GM18861 (cell line): ENCODE data around the gene COL20A1.
A peak's percentile ranks its signal among the peaks of the same experiment; 100 is the strongest.

Experiments used
- ATAC-seq: cut with Tn5 transposase; IDR thresholded peaks from one replicate; pipeline ENCODE4 v1.9.1; 2021; ENCODE audit not compliant: unreplicated experiment

Gene COL20A1

DNA sequence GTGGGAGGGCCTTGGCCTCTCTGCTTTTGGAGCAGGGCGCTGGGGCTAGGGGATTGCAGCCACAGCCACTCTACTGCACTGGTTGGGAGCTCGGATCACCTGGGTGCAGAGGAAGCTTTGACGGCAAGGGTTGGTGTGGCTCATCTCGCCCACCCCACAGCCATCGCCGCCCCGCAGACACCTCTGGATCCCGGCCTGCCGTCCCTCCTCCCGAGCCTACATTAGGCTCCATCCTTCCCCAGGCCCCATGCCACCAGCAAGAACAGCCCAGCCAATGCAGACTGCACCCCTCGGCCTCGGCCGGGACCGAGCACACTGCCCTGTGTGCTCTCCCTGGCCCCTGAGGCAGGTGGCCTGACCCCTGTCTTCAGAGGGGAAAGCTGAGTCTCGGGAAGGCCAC is 32.5 kb upstream of the COL20A1 start:
- ATAC-seq = no peak

DNA sequence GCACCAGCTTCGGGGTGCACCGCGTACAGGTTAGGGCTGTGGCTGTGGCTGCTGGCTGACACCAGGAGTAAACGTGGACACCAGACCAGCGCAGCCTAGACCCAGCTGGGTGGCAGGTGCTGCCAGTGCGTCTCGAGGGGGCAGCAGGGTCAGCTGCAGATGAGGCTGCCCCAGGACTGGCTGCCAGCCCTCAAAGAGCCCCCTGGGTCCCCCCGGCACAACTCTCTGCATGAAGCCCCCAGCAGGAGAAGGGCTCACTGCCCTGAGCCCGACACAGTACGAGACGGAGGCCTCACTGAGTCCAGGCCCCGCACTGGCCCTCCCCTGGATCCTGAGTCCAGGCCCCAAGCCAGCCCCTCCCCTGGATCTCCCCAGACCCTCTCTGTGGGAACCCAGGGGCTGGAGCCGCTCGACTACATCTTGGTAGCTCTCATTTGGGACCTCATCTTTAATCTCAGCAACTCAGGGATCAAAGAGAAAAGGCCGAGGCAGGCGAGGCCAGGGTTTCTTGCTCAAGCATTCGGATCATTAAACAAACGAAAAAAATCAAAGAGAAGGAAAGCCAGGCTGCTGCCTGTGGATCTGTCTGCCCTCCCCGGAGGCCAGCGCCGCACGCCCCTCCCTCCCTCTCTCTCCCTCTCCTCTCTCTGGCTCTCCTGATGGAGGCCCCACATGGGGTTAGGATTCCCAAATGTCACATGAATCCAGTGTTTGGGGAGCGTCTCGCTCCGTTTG is 31.8 kb upstream of the COL20A1 start:
- ATAC-seq = no peak

DNA sequence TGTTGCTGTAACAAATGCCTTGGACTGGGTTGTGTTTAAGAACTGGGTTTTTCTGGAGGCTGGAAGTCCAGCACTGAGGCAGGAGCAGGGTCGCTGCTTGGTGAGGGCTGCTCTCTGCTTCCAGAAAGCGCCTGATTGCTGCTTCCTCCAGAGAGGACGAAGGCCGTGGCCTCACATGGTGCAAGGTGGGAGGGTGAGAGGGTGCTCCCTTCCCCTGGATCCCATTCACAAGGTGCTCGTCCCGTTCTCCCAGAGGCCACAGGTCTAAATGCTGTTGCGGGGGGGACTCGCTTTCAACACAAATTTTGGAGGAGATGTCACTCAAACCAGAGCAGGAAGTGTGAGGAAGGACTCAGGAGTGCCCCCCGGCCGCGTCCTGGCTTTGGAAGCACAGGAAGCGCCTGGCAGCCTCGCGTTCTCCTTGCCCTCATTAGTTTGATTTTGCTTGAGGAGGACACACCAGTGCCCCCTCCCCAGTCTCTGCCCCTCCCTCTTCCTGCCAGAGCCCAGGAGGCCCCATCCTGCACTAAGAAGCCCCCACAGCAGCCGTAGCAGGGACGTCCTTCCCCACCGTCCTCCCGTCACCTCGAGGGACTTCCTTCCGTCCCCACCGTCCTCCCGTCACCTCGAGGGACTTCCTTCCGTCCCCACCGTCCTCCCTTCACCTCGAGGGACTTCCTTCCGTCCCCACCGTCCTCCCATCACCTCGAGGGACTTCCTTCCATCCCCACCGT is 31.0 kb upstream of the COL20A1 start:
- ATAC-seq = no peak

- no peak for ATAC-seq
These were observed 30.1 kb upstream of the COL20A1 start for GRCh38 chr20:63262836-63263235.

- ATAC-seq = no peak
These were observed 29.0 kb upstream of the COL20A1 start for GRCh38 chr20:63264000-63264399.

DNA sequence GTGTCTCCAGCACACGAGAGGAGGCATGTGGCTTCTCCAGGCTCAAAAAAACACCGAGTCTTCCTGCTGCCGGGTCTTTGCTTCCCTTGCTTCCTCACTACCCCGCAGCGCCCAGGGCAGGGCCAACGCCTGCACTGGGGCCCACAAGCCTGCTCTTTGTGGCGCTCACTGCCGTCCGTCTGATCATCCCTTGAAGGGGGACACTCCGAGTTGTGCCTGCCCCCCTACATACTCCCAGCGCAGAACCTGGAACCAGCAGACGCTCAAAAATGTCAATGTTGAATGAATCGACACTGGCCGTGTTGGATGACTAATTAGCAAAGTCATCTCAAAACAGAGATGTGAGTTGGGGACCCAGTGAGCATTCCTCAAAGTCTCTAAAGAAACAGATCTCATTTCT is 28.5 kb upstream of the COL20A1 start:
- no peak for ATAC-seq

DNA sequence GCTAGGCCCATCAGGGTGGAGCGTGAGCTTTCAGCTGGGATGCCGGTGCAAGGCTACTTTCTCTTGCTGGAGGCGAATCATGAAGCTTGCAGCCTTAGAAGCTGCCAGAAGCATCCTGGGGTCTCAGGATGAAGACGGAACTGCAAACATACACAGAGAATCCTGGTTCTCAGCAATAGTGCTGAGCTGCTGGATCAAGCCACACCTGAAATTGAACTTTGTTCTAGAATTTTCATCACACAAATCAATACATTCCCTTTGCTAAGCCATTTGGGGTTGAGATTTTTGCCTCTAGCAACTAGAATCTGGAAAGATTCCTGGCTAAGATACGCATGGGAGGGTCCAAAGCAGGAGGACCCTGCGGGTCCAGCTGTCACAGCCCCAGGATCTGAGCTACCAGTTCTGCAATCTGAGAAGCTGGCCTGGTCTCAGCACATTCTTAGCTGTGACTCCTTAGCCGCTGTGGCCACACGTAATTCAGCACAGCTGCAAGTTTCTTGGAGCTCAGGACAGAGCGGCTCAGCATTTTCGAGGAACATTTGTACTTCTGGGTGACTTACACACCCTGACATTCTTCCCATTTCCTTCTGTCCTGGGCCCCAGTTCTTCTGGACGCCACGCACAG is 27.0 kb upstream of the COL20A1 start:
- no peak for ATAC-seq

DNA sequence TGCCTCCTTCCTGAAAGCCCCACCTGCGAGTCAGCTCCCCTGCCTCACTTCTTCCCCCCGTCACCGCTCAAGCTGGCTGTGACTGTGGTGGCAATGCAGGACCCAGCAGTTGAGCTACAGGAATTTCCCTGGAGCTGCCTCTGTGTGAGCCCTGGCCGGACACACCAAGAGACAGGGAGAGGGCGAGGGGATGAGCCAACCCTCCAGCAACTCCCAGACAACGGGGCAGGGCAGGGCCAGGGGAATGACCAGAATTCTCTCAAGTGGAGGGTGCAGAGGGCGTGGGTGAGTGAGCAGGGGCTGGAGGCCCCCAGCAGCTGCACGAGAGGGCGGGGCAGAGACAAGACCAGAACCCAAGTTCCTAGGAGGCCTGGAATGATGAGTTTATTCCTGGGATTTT is 25.3 kb upstream of the COL20A1 start:
- no peak for ATAC-seq

GRCh38 chr20:63268256-63268655 is 24.7 kb upstream of the COL20A1 start:
- ATAC-seq = no peak

DNA sequence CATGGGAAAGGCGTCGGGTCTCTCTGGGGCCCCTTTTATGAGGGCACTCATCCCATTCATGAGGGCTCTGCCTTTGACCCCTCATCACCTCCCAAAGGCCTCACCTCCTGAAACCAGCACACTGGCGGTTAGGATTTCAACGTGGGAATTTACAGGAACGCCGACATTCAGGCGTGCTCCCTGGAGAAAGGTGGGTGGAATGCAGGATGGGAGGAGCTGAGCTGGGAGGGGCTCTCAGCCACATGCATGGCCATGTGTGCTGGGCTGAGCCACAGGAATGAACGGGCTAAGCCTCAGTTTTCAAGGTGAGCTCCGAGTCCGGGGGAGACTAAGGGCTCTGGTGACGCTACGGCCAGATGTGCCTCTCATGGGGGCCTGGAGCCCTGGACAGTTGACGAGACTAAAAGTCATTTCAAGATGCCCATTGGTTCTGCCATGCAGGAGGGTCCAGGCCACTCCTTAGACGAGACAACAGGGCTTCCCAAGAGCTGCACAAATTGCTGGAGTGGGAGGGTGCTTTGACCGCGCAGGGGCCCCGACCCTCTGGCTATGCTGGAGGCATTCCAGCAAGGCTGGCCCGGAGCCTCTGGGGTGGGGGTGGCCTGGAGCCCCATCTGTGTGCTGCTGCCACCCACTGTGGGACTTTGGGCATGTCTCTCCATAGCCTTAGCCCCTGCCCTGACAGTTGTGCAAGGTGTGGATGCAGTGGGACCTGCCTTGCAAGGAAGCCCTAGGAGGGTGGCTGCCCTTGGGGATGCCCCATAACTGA is 24.1 kb upstream of the COL20A1 start:
- ATAC-seq = no peak

GRCh38 chr20:63269724-63270123 is 23.3 kb upstream of the COL20A1 start:
- ATAC-seq = no peak

DNA sequence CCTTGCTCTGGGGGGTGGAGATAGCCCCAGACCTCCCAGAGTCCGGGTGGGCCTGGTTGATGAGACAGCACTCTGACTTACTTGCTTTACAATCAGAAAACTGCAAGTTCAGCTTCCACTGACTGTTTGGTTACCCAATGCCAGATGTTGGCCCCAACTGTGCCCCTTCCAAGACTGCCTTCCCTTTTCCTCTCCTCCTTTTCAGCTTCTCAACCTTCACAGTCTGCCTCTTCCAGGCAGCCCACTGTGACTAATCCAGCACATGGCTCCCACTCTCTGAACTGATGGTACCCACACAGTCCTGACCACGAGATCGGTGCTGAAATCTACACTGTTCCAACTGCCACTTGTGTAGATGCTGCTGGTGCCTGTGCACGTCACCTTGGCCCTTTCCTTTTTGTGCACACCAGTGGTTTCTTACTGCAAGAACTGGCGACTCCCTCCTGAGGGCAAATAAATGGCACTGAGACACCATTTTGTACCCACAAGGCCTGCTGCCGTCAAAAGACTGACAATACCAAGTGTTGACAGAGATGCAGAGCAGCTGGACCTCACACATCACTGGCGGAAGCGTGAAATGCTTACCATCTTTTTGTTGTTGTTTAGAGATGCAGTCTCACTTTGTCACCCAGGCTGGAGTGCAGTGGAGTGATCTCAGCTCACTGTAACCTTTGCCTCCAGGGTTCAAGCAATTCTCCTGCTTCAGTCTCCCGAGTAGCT is 22.2 kb upstream of the COL20A1 start:
- ATAC-seq = no peak

DNA sequence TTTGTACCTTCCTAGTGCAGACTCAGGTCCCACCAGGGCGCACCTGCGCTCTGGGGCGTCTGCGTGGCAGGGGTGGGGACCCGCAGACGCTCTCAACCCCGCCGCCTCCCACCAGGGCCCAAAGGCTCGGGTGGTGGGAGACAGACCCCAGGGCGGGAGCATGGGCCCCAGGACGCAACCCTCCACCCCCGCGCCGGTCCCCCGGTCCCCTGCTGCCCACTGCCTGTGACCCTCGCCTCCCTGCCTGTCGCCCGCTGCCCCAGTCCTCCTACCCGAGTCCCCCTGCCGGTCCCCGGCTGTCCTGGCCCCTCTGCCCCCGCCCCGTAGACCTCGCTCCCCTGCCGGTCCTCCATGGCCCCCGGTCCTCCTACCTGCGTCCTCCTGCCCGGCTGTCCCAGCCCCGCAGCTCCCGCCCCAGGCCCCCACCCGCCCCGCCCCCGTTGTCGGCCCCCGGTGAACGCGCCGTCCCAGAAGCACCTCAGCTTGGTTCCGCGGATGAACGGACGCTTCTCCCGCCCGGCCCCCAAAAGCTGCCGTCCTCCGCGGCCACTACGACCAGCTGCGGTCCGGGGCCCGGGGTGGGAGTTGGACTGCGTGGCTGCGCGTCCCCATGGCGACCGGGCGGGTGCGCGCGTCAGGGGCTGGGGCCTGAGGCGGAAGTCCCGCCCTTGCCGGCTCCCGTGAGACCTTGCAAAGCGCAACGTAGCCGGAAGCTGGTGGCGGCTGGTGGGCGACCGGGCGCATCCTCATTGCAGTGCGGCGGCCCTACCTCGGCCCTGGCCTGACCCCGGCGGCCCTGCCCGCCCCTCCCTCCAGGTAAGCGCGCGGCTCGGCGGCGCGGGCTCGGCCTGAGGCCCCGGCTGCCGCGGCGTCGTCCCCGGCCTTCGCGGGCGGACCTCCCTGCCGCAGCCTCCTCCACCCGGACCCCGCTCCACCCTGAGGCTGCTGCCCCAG is 20.6 kb upstream of the COL20A1 start, which contains the start of gene ARFGAP1:
Gene ARFGAP1 (plus strand): TSS at position 709 of the 954 bp plus-strand sequence. CDS start 2,768 bp downstream, outside the sequence.
- peak; percentile 78 for ATAC-seq

DNA sequence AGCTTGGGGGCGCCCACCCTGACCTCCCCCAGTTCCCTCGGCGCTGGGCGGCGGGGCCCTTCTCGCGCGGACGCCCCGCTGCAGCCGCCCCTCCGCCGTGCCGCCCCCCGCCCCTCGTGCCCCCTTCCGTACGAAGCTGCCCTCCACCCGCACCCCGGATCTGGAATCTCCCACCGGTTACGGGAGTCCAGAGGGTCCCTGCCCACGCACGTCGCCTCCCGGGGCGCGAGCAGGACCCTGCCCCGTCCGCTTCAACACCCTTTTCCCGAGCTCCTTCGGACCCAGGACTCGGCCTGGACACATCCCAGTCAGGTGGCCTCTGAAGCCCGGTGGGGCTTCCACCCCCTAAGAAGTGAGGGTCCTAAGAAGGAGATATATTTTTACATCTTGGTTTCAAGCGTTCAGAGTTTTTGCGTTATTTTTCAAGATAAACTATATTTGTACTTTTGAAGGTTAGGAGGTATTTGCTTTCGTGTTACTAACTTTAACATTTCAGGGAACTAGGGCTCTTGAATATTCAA is 19.9 kb upstream of the COL20A1 start:
- no peak for ATAC-seq

DNA sequence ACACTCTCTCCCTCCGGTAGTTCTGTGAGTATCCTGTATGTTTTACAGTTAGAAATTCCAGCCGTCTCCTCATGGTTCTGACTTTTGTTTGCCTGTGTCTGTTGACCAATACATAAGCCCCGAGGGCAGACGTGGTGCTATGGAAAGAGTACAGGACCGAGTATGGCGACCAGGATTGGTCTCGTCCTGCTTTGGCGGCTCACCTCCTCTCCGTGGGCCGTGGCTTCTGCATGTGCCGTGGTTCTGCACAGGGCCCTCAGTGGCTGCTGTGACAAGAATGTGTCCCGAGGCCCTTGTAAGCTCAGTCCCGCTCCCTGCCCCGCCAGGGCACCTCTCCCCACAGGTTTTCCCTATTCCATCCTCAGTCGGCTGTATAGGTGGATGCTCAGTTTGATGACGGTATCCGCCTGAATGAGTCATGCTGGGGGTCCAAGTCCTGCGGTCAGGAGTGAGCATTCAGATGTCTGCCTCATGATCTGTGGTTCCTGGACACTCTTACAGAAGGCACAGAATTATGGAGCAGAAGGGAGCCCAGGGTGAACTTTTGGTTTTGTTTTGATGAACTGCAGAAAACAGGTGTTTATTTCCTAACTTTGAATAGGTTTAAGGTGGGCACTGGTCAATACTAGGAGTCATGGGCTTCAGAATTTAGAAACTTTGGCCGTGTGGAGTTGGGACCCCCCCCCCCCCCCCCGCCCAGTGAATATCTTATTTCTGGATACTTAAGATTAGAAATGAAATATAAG is 19.2 kb upstream of the COL20A1 start:
- no peak for ATAC-seq

DNA sequence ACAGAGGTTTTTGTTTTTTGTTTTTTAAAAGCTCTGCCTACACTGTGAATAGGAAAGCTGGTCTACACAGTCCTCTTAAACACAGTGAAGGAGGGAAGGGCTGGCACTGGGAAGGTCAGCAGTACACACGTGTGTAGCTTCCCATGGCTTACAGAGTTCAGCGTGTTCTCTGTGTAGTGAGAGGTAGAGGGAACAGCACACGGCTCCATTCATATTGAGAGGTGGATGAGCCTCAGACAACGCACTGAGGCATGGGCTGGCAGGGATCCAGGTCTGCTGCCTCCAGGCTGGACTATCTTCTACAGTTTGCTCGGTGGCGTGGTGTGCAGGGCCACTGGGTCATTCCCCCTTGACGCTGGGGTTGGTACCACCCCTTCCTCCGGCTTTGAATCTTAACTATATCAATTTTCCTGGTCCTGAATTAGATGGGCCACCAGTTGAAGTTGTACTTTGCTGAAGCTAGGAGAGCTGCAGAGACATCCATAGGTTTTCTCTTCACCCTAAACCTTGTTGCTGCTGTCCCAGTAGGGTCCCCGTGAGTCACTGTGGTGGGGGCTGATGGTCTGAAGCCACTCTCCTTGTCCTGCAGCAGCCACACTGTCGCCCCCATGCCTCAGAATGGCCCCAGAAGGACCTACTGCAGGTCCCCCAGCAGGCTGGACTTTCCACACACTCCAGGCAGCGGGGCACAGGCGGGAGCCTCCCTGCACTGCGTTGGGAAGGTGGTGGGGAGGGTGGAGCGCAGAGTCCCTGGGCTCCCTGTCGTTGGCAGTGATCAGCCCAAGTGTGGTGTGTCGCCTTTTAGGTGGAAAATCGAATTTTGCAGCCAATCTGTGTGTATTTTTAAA is 18.4 kb upstream of the COL20A1 start:
- ATAC-seq = no peak

GRCh38 chr20:63275825-63276224 is 17.2 kb upstream of the COL20A1 start:
- no peak for ATAC-seq

DNA sequence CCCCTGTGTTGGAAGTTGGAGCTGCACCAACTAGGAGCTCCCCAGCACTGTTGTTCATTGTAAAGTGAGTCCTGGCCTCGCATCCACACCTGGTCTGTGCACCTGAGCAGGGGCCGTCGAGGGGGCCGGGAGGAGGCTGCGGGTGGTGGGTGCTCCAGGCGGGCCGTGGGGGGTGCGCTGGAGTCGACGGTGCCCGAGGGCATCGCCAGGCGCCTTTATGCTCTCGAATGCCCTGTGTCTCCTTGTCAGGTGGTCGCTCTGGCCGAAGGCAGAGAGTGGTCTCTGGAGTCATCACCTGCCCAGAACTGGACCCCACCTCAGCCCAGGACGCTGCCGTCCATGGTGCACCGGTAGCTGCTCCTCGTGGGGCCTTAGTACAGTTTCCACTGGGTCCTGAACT is 16.0 kb upstream of the COL20A1 start:
- no peak for ATAC-seq
